A549 treated with Hydrocortisone at 1 μM for 4 hours (cell line): Measurements from ENCODE around the gene TSPOAP1. TPM values are rescaled to one million over a fixed set of nuclear protein-coding genes. Genes with fewer than 3 reads are reported as not detected.

ENCODE experiments used
- total RNA-seq: library from RNA; stranded (reverse); fragments of 200-300 nt; extraction: Qiagen RNA extraction; gene quantifications from 5 replicates; pipeline ENCODE4 v1.2.3, GENCODE V29; 2022

Gene TSPOAP1
- not detected in 5 replicates for total RNA-seq

GRCh38 chr17:58328195-58329034 is at the start of gene TSPOAP1:
Gene TSPOAP1 (minus strand): TSS chr17:58328795. CDS start chr17:58327920, 875 bp downstream.

GRCh38 chr17:58351831-58352595 is 23.4 kb upstream of the TSPOAP1 start, which contains the start of gene SUPT4H1:
Gene SUPT4H1 (minus strand): TSS chr17:58352201. CDS start chr17:58352135, 66 bp downstream.

GRCh38 chr17:58280480-58281217 is 47.9 kb downstream of the TSPOAP1 start, which contains the start of gene MPO:
Gene MPO (minus strand): TSS chr17:58280935. CDS start chr17:58280758, 177 bp downstream.

Other genes with a start within 250 kb of the TSPOAP1 start
- gene DYNLL2, start 245.4 kb downstream of the TSPOAP1 start, total RNA-seq: 23.5 to 25.9 TPM (median 24.0 TPM) in 5 replicates
- 0.02 TPM in 1 of 5 replicates, not detected in the others for gene OR4D1, start 180.4 kb downstream of the TSPOAP1 start, total RNA-seq
- not detected in 5 replicates for gene OR4D2, start 161.8 kb downstream of the TSPOAP1 start, total RNA-seq
- gene EPX, start 136.1 kb downstream of the TSPOAP1 start, total RNA-seq: not detected in 5 replicates
- 10.6 to 12.6 TPM (median 12.2 TPM) in 5 replicates for gene MKS1, start 109.5 kb downstream of the TSPOAP1 start, total RNA-seq
- gene LPO, start 90.2 kb downstream of the TSPOAP1 start, total RNA-seq: 0.07 TPM in 1 of 5 replicates, not detected in the others
- gene MPO, start 47.9 kb downstream of the TSPOAP1 start, total RNA-seq: not detected in 5 replicates
- gene SUPT4H1, start 23.4 kb upstream of the TSPOAP1 start, total RNA-seq: 96.4 to 171 TPM (median 148 TPM) in 5 replicates
- 0.18 to 0.45 TPM (median 0.24 TPM) in 5 replicates for gene RNF43, start 88.7 kb upstream of the TSPOAP1 start, total RNA-seq
- gene HSF5, start 159.6 kb upstream of the TSPOAP1 start, total RNA-seq: not detected in 5 replicates
- 7.3 to 12.3 TPM (median 9.4 TPM) in 5 replicates for gene MTMR4, start 185.8 kb upstream of the TSPOAP1 start, total RNA-seq